GM12878 (cell line): ENCODE measurements around the gene ANKRD16. TPM values are rescaled to one million over a fixed set of nuclear protein-coding genes. Genes with fewer than 3 reads are reported as not detected.

Source experiments
- CEBPB ChIP-seq, 2 experiments: fragments of 150-350 bp in 1 of 2; IDR thresholded peaks; 2 replicates each; pipeline ENCODE4 v1.6.1; 2012 to 2014; ENCODE audit warnings: low read depth in 2 of 2, low read length in 2 of 2, borderline replicate concordance in 1 of 2, inconsistent platforms in 1 of 2
- GABPA ChIP-seq: IDR thresholded peaks from 2 replicates; pipeline ENCODE4 v1.6.1; 2014; ENCODE audit warnings: antibody characterized with exemption, low read depth, mild to moderate bottlenecking, inconsistent platforms
- JUND ChIP-seq: IDR thresholded peaks from 2 replicates; pipeline ENCODE4 v1.6.1; 2012; ENCODE audit warnings: low read depth, mild to moderate bottlenecking, low read length, improper control_type of control experiment, moderate library complexity
- MEF2B ChIP-seq: fragments of 450-650 bp; IDR thresholded peaks from 2 replicates; pipeline ENCODE4 v1.6.1; 2018; ENCODE audit warnings: mild to moderate bottlenecking, moderate library complexity; ENCODE audit not compliant: partially characterized antibody, poor library complexity, severe bottlenecking
- MYB ChIP-seq: fragments of 150-350 bp; IDR thresholded peaks from 2 replicates; pipeline ENCODE4 v1.6.1; 2014; ENCODE audit warnings: mild to moderate bottlenecking, low read depth, low read length, borderline replicate concordance
- PAX5 ChIP-seq: IDR thresholded peaks from 2 replicates; pipeline ENCODE4 v1.6.1; 2011; ENCODE audit warnings: low read depth, low read length, borderline replicate concordance
- POLR2A ChIP-seq: IDR thresholded peaks from 2 replicates; pipeline ENCODE4 v1.6.1; 2011; ENCODE audit warnings: low read depth, mild to moderate bottlenecking, low read length
- SIN3A ChIP-seq: IDR thresholded peaks from 2 replicates; pipeline ENCODE4 v1.6.1; 2012; ENCODE audit warnings: low read depth, low read length, improper control_type of control experiment
- SIX5 ChIP-seq: IDR thresholded peaks from 2 replicates; pipeline ENCODE4 v1.6.1; 2011; ENCODE audit warnings: mild to moderate bottlenecking, low read depth, low read length, moderate library complexity; ENCODE audit not compliant: severe bottlenecking
- SMAD5 ChIP-seq: IDR thresholded peaks from 2 replicates; pipeline ENCODE4 v1.6.1; 2016; ENCODE audit warnings: antibody characterized with exemption, low read depth
- polyA plus RNA-seq, 11 experiments: library from polyadenylated mRNA; depleted of rRNA in 4 of 11; unstranded in 6 of 11; stranded (reverse) in 5 of 11; fragments of >200 nt; fragmentation: Nextera tagmentation in 4 of 11; fragmentation: Illumina TruSeq in 1 of 11; extraction: Ambion mirVana in 4 of 11; extraction: Trizol in 1 of 11; gene quantifications; 1 replicate in 1 of 11; 2 replicates in 10 of 11; pipeline versions ENCODE4 v1.2.1 to v1.2.3, GENCODE V29; 2011 to 2016; ENCODE audit warnings: inconsistent platforms in 2 of 11, missing spikeins in 2 of 11, low read depth in 1 of 11
- total RNA-seq, 4 experiments: library from RNA; depleted of rRNA in 3 of 4; stranded (reverse); fragments of >200 nt in 3 of 4; fragmentation: Illumina TruSeq in 1 of 4; extraction: Trizol in 1 of 4; gene quantifications; 2 replicates each; pipeline versions ENCODE4 v1.2.1 to v1.2.3, GENCODE V29; 2013 to 2021
- TF ChIP-seq, protein P1 (sequence below): IDR thresholded peaks from 2 replicates; pipeline ENCODE4 v1.6.1; 2012; ENCODE audit warnings: low read length, inconsistent platforms
- TF ChIP-seq, protein P2 (sequence below): fragments of 450-650 bp; IDR thresholded peaks from 2 replicates; pipeline ENCODE4 v1.6.1; 2018; ENCODE audit warnings: mild to moderate bottlenecking, low read depth, moderate library complexity; ENCODE audit not compliant: partially characterized antibody
- TF ChIP-seq, protein P3 (sequence below): IDR thresholded peaks from 2 replicates; pipeline ENCODE4 v1.6.1; 2012; ENCODE audit warnings: mild to moderate bottlenecking, low read depth, low read length
- TF ChIP-seq, protein P4 (sequence below): fragments of 450-650 bp; IDR thresholded peaks from 2 replicates; pipeline ENCODE4 v1.6.1; 2017; ENCODE audit warnings: low read depth, mild to moderate bottlenecking, moderate library complexity
- TF ChIP-seq, protein P5 (sequence below): fragments of 450-650 bp; IDR thresholded peaks from 2 replicates; pipeline ENCODE4 v1.6.1; 2014; ENCODE audit warnings: mild to moderate bottlenecking
- TF ChIP-seq, protein P6 (sequence below): IDR thresholded peaks from 2 replicates; pipeline ENCODE4 v1.6.1; 2012; ENCODE audit warnings: low read depth, low read length, improper control_type of control experiment

The ANKRD16 gene
- total and polyA plus RNA-seq, 10 of the 15 experiments (the other 5 are each of a cell fraction or from before 2014, with no cell fraction given): 0.57 to 13.6 (median 4.4) TPM

DNA sequence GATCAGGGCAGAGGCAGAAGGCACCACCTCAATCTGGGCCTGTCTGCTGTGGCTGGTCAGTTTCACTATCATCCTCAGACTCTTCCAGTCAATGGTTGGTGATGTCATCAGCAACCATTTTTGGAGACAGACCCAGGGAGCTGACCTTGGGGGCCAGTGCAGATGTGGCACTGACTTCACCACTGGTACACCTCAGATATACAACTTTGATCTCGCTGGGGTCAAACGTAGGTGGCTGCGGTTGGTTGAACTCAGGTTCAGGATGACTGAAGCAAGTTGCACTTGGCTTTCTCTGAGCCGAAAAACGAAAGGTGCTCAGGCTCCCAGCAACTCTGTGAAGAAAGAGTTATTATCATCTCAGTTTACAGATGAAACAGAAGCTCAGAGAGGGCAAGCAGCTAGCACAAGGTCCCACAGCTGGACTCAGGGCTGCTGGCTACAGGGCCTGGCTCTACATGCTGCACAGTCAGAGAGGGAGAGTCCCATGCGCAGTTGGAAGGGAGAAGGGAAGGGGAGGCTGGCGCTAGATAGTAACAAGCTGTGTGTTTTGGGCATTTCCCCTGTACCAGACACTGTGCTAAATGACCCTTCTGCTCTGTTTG, 27.2 kb downstream of the ANKRD16 start (continued):
- TF ChIP-seq, protein P1, sequence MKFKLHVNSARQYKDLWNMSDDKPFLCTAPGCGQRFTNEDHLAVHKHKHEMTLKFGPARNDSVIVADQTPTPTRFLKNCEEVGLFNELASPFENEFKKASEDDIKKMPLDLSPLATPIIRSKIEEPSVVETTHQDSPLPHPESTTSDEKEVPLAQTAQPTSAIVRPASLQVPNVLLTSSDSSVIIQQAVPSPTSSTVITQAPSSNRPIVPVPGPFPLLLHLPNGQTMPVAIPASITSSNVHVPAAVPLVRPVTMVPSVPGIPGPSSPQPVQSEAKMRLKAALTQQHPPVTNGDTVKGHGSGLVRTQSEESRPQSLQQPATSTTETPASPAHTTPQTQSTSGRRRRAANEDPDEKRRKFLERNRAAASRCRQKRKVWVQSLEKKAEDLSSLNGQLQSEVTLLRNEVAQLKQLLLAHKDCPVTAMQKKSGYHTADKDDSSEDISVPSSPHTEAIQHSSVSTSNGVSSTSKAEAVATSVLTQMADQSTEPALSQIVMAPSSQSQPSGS: peak; percentile 99
- TF ChIP-seq JUND (peak; percentile 54; the same call in 1 of the 2 replicates), SMAD5 (no peak), PAX5 (peak; percentile 99), SIN3A (no peak), POLR2A (peak; percentile 46; the same call in 1 of the 2 replicates), MYB (no peak), GABPA (peak; percentile 39; the same call in 1 of the 2 replicates), MEF2B (peak; percentile 87), CEBPB (IDR thresholded peaks at IDR 0.05; ENCODE audit: borderline replicate concordance in 1 of 2, low read depth in 2 of 2, low read length in 2 of 2) (peak in 1 of 2 experiments; percentile 85; a peak in 1 of 4 replicates), SIX5 (no peak)
- TF ChIP-seq, protein P2, sequence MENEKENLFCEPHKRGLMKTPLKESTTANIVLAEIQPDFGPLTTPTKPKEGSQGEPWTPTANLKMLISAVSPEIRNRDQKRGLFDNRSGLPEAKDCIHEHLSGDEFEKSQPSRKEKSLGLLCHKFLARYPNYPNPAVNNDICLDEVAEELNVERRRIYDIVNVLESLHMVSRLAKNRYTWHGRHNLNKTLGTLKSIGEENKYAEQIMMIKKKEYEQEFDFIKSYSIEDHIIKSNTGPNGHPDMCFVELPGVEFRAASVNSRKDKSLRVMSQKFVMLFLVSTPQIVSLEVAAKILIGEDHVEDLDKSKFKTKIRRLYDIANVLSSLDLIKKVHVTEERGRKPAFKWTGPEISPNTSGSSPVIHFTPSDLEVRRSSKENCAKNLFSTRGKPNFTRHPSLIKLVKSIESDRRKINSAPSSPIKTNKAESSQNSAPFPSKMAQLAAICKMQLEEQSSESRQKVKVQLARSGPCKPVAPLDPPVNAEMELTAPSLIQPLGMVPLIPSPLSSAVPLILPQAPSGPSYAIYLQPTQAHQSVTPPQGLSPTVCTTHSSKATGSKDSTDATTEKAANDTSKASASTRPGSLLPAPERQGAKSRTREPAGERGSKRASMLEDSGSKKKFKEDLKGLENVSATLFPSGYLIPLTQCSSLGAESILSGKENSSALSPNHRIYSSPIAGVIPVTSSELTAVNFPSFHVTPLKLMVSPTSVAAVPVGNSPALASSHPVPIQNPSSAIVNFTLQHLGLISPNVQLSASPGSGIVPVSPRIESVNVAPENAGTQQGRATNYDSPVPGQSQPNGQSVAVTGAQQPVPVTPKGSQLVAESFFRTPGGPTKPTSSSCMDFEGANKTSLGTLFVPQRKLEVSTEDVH: no peak
- TF ChIP-seq, protein P3, sequence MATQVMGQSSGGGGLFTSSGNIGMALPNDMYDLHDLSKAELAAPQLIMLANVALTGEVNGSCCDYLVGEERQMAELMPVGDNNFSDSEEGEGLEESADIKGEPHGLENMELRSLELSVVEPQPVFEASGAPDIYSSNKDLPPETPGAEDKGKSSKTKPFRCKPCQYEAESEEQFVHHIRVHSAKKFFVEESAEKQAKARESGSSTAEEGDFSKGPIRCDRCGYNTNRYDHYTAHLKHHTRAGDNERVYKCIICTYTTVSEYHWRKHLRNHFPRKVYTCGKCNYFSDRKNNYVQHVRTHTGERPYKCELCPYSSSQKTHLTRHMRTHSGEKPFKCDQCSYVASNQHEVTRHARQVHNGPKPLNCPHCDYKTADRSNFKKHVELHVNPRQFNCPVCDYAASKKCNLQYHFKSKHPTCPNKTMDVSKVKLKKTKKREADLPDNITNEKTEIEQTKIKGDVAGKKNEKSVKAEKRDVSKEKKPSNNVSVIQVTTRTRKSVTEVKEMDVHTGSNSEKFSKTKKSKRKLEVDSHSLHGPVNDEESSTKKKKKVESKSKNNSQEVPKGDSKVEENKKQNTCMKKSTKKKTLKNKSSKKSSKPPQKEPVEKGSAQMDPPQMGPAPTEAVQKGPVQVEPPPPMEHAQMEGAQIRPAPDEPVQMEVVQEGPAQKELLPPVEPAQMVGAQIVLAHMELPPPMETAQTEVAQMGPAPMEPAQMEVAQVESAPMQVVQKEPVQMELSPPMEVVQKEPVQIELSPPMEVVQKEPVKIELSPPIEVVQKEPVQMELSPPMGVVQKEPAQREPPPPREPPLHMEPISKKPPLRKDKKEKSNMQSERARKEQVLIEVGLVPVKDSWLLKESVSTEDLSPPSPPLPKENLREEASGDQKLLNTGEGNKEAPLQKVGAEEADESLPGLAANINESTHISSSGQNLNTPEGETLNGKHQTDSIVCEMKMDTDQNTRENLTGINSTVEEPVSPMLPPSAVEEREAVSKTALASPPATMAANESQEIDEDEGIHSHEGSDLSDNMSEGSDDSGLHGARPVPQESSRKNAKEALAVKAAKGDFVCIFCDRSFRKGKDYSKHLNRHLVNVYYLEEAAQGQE: 0 out of 2 replicates have a peak, but pooled peaks have one; percentile 3
- TF ChIP-seq, protein P4, sequence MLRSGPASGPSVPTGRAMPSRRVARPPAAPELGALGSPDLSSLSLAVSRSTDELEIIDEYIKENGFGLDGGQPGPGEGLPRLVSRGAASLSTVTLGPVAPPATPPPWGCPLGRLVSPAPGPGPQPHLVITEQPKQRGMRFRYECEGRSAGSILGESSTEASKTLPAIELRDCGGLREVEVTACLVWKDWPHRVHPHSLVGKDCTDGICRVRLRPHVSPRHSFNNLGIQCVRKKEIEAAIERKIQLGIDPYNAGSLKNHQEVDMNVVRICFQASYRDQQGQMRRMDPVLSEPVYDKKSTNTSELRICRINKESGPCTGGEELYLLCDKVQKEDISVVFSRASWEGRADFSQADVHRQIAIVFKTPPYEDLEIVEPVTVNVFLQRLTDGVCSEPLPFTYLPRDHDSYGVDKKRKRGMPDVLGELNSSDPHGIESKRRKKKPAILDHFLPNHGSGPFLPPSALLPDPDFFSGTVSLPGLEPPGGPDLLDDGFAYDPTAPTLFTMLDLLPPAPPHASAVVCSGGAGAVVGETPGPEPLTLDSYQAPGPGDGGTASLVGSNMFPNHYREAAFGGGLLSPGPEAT: peak; percentile 63; the same call in 1 of the 2 replicates
- TF ChIP-seq, protein P5, sequence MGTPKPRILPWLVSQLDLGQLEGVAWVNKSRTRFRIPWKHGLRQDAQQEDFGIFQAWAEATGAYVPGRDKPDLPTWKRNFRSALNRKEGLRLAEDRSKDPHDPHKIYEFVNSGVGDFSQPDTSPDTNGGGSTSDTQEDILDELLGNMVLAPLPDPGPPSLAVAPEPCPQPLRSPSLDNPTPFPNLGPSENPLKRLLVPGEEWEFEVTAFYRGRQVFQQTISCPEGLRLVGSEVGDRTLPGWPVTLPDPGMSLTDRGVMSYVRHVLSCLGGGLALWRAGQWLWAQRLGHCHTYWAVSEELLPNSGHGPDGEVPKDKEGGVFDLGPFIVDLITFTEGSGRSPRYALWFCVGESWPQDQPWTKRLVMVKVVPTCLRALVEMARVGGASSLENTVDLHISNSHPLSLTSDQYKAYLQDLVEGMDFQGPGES: no peak
- TF ChIP-seq, protein P6, sequence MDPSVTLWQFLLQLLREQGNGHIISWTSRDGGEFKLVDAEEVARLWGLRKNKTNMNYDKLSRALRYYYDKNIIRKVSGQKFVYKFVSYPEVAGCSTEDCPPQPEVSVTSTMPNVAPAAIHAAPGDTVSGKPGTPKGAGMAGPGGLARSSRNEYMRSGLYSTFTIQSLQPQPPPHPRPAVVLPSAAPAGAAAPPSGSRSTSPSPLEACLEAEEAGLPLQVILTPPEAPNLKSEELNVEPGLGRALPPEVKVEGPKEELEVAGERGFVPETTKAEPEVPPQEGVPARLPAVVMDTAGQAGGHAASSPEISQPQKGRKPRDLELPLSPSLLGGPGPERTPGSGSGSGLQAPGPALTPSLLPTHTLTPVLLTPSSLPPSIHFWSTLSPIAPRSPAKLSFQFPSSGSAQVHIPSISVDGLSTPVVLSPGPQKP: no peak
